GM13977 (cell line): ENCODE results near the gene ITGB6.

Experiments used
- DNase-seq: peaks from one replicate; pipeline ENCODE4 v3.0.0; 2012; ENCODE audit warnings: low spot score
- CTCF ChIP-seq: IDR thresholded peaks from 2 replicates; pipeline ENCODE4 v1.5.1; 2012; ENCODE audit warnings: mild to moderate bottlenecking, control low read depth; ENCODE audit not compliant: insufficient read depth; ENCODE audit errors: extremely low read depth, missing control alignments
- in situ Hi-C: fragments of 300-500 bp; cut with MboI; formaldehyde crosslinking; loops from one replicate; pipeline ENCODE4 v1.12.0; 2022; ENCODE audit warnings: low sequenced_read_pairs, low pct_unique_long_range_greater_than_20kb, mixed read lengths, inconsistent platforms; ENCODE audit not compliant: unreplicated experiment

The ITGB6 gene

GRCh38 chr2:160174322-160174721 is 25.8 kb downstream of the ITGB6 start:
- in situ Hi-C loops = no loop called here
- no peak for TF ChIP-seq CTCF
- DNase-seq = no peak

- in situ Hi-C loops = no loop called here
These were observed 30.1 kb downstream of the ITGB6 start for GRCh38 chr2:160169988-160170387.

GRCh38 chr2:160169471-160169870 is 30.6 kb downstream of the ITGB6 start:
- DNase-seq = no peak
- TF ChIP-seq CTCF = no peak
- in situ Hi-C loops = no loop called here

More at GRCh38 chr2:160169988-160170387, 30.1 kb downstream of the ITGB6 start:
- TF ChIP-seq CTCF = no peak
- DNase-seq = no peak

- TF ChIP-seq CTCF = no peak
- in situ Hi-C loops = no loop called here
- no peak for DNase-seq
These were observed 31.2 kb downstream of the ITGB6 start for GRCh38 chr2:160168878-160169277.

- no peak for TF ChIP-seq CTCF
- in situ Hi-C loops = no loop called here
- no peak for DNase-seq
These were observed 32.9 kb downstream of the ITGB6 start for GRCh38 chr2:160167089-160167740.

- in situ Hi-C loops = no loop called here
- no peak for TF ChIP-seq CTCF
These were observed 34.1 kb downstream of the ITGB6 start for GRCh38 chr2:160165996-160166395.

More at GRCh38 chr2:160165996-160166395, 34.1 kb downstream of the ITGB6 start:
- DNase-seq = no peak
